SW 1271 (cell line): Measurements from ENCODE around the gene SF3B1.
"Not testable (repeated sequence)": the region's sequence is repeated elsewhere in the genome, so short reads cannot be mapped to it uniquely, and the experiment has no call there.

Experiments
- DNase-seq, 2 experiments: peaks; one replicate each; lab custom pipeline; 2025; lab: John Stamatoyannopoulos, UW

SF3B1 gene

GRCh38 chr2:197378494-197379307, 56.1 kb downstream of the SF3B1 start:
- peak in 1 of 2 experiments; percentile 48 for DNase-seq

GRCh38 chr2:197378086-197378485, 56.7 kb downstream of the SF3B1 start:
- no peak for DNase-seq

- no peak for DNase-seq
Observed at GRCh38 chr2:197377670-197378069, 57.2 kb downstream of the SF3B1 start.

GRCh38 chr2:197372592-197372991, 62.2 kb downstream of the SF3B1 start:
- no peak for DNase-seq

- not testable (repeated sequence) for DNase-seq
Observed at GRCh38 chr2:197370664-197371063, 64.2 kb downstream of the SF3B1 start.

GRCh38 chr2:197369933-197370320, 64.9 kb downstream of the SF3B1 start:
- DNase-seq, result no peak

- DNase-seq, result no peak
Observed at GRCh38 chr2:197369228-197369932, 65.4 kb downstream of the SF3B1 start.

- no peak for DNase-seq
Observed at GRCh38 chr2:197368412-197368811, 66.4 kb downstream of the SF3B1 start.

GRCh38 chr2:197363998-197364397, 70.8 kb downstream of the SF3B1 start:
- DNase-seq, result no peak

- DNase-seq, result no peak
Observed at GRCh38 chr2:197360744-197361156, 74.1 kb downstream of the SF3B1 start.

GRCh38 chr2:197359859-197360258, 75.0 kb downstream of the SF3B1 start:
- no peak for DNase-seq

- no peak for DNase-seq
Observed at GRCh38 chr2:197358931-197359330, 75.9 kb downstream of the SF3B1 start.

GRCh38 chr2:197357986-197358385, 76.8 kb downstream of the SF3B1 start:
- no peak for DNase-seq

- DNase-seq, result no peak
Observed at GRCh38 chr2:197356136-197356535, 78.7 kb downstream of the SF3B1 start.

GRCh38 chr2:197354169-197354558, 80.7 kb downstream of the SF3B1 start:
- no peak for DNase-seq

- no peak for DNase-seq
Observed at GRCh38 chr2:197353393-197354168, 81.2 kb downstream of the SF3B1 start.

- no peak for DNase-seq
Observed at GRCh38 chr2:197349699-197350098, 85.1 kb downstream of the SF3B1 start.

- no peak for DNase-seq
Observed at GRCh38 chr2:197348721-197349360, 86.0 kb downstream of the SF3B1 start.

- no peak for DNase-seq
Observed at GRCh38 chr2:197345846-197346370, 88.9 kb downstream of the SF3B1 start.

GRCh38 chr2:197343968-197344367, 90.9 kb downstream of the SF3B1 start:
- not testable (repeated sequence) for DNase-seq

- no peak for DNase-seq
Observed at GRCh38 chr2:197340591-197340990, 94.2 kb downstream of the SF3B1 start.
